Adrenal gland (tissue), 12 donors: ENCODE measurements around the gene SMYD1. TPM values are rescaled to one million over a fixed set of nuclear protein-coding genes. Genes with fewer than 3 reads are reported as not detected.

Source experiments
- DNase-seq, 7 donors: peaks; one replicate each; pipeline ENCODE4 v3.0.0-alpha.2; 2019 to 2020
- H3K27ac ChIP-seq, 5 donors: fragments of 200-600 bp; sonication (generic) in 4 of 5; 1 replicate in 3 of 5; 2 replicates in 2 of 5; pipeline versions ENCODE4 v1.5.1 to v1.8.0; 2016 to 2020; ENCODE audit warnings: mild to moderate bottlenecking in 1 of 5
- H3K27me3 ChIP-seq: fragments of 200-600 bp; 2 replicates; pipeline ENCODE4 v1.8.0; 2021
- H3K36me3 ChIP-seq, 2 donors: fragments of 200-600 bp; replicated peaks in 1 of 2; 1 replicate in 1 of 2; 2 replicates in 1 of 2; pipeline versions ENCODE4 v1.5.1 to v1.8.0; 2018 to 2022
- H3K4me1 ChIP-seq, 2 donors: fragments of 200-600 bp; replicated peaks in 1 of 2; 1 replicate in 1 of 2; 2 replicates in 1 of 2; pipeline versions ENCODE4 v1.5.1 to v1.8.0; 2018 to 2021
- H3K4me3 ChIP-seq, 4 donors: fragments of 200-600 bp; sonication (generic) in 3 of 4; one replicate each; pipeline ENCODE4 v1.5.1; 2016 to 2018
- H3K9me3 ChIP-seq, 3 donors: fragments of 200-600 bp; sonication (generic) in 1 of 3; replicated peaks in 1 of 3; 1 replicate in 2 of 3; 2 replicates in 1 of 3; pipeline versions ENCODE4 v1.5.1 to v1.8.0; 2016 to 2021
- CTCF ChIP-seq, 6 experiments: fragments of 450-650 bp in 4 of 6; fragments of 200-600 bp in 2 of 6; sonication (generic) in 1 of 6; IDR thresholded peaks; 1 replicate in 5 of 6; 2 replicates in 1 of 6; pipeline versions ENCODE4 v1.5.1 to v1.8.0; 2016 to 2021; ENCODE audit warnings: antibody characterized with exemption in 6 of 6, mild to moderate bottlenecking in 2 of 6, moderate library complexity in 1 of 6
- POLR2A ChIP-seq, 2 donors: fragments of 450-650 bp; IDR thresholded peaks; one replicate each; pipeline ENCODE4 v1.6.1; 2017; ENCODE audit warnings: antibody characterized with exemption in 2 of 2, mild to moderate bottlenecking in 2 of 2, moderate library complexity in 1 of 2
- WGBS, 4 donors: extraction: QIAGEN DNeasy Blood & Tissue Kit in 2 of 4; methylation state at CpG; one replicate each; pipeline versions ENCODE4 v1.1.5 to v1.1.7; 2013 to 2017; 5-methylcytosine and 5-hydroxymethylcytosine counted together
- intact Hi-C, 2 donors: fragments of 100-400 bp; cut with DNase I; formaldehyde crosslinking; loops; one replicate each; pipeline versions ENCODE4 v1.14.1 to v1.15.0; 2022 to 2023
- polyA plus RNA-seq, 3 donors: library from polyadenylated mRNA; stranded (reverse); fragments of 200-250 nt in 2 of 3; fragments of 350-450 nt in 1 of 3; fragmentation: Illumina TruSeq in 1 of 3; extraction: RNeasy Lipid Tissue Mini Kit (QIAGEN cat#74804) in 1 of 3; gene quantifications; one replicate each; pipeline ENCODE4 v1.2.3, GENCODE V29; 2013 to 2014
- total RNA-seq, 9 donors: library from RNA; depleted of rRNA in 4 of 9; stranded (reverse); fragments of >200 nt in 4 of 9; fragments of 120-200 nt in 1 of 9; fragmentation: NEBNext Ultra II Directional in 1 of 9; extraction: Animal tissue kit (Norgen Biotek cat#: 25700) in 1 of 9; gene quantifications; one replicate each; pipeline versions ENCODE4 v1.1.0 to v1.2.4, GENCODE V29; 2013 to 2023
- donor health status: healthy with polysubstance abuse.
- donor health status: Bipolar disorder and iron deficiency.
- donor health status: DM: yes; HTN: yes; CAD: no.
- donor health status: DM: no; HTN: no; CAD: no.
- donor health status: DM: no; HTN: no; CAD: no.
- donor health status: DM: yes; HTN: yes; CAD: no.

Gene SMYD1
- total and polyA plus RNA-seq, 12 donors, result under 0.01 to 0.34 (median 0.07) TPM; not detected in 8

- DNase-seq, result no peak
- Histone ChIP-seq H3K27ac (no peak overlapping the region), H3K4me3 (no peak overlapping the region), H3K4me1 (no peaks in the 10 kb centered on the region), H3K27me3 (no peaks in the 10 kb centered on the region), H3K9me3 (peaks cover 0 to 11% (median 8%) of the 10 kb centered on the region in 3 donors), H3K36me3 (no peaks in the 10 kb centered on the region)
- TF ChIP-seq CTCF (IDR thresholded peaks at IDR 0.05) (no peak), POLR2A (IDR thresholded peaks at IDR 0.05) (no peak)
- intact Hi-C loops, result no loop called here
Observed at GRCh38 chr2:88148929-88149438, 81.4 kb downstream of the SMYD1 start.

GRCh38 chr2:88159481-88159880 is 91.9 kb downstream of the SMYD1 start:
- DNase-seq, result no peak
- no peaks in the 10 kb centered on the region for H3K36me3 ChIP-seq
- intact Hi-C loops, result no loop called here
- H3K4me3 ChIP-seq, result no peak overlapping the region
- no peaks in the 10 kb centered on the region for H3K9me3 ChIP-seq
- WGBS, 4 donors, result 40 to 75% (median 72%) methylated on average over 2 to 3 of the region's 3 CpGs
- H3K4me1 ChIP-seq, result no peaks in the 10 kb centered on the region
- no peak overlapping the region for H3K27ac ChIP-seq
- no peak for TF ChIP-seq CTCF (IDR thresholded peaks at IDR 0.05)
- no peak for TF ChIP-seq POLR2A (IDR thresholded peaks at IDR 0.05)
- no peaks in the 10 kb centered on the region for H3K27me3 ChIP-seq

GRCh38 chr2:88159955-88160415 is 92.4 kb downstream of the SMYD1 start:
- no peak overlapping the region for H3K27ac ChIP-seq
- H3K27me3 ChIP-seq, result no peaks in the 10 kb centered on the region
- intact Hi-C loops, result loop anchor here in 1 of 2 donors (5.0 kb wide), 1 partner anchor 103 kb away; the partner anchor contains the start of gene KRCC1
- TF ChIP-seq CTCF (IDR thresholded peaks at IDR 0.05), result peak; percentile 67 to 86 (median 75)
- no peak for TF ChIP-seq POLR2A (IDR thresholded peaks at IDR 0.05)
- H3K4me1 ChIP-seq, result no peaks in the 10 kb centered on the region
- no peak overlapping the region for H3K4me3 ChIP-seq
- WGBS, 4 donors, result 28 to 33% (median 31%) methylated on average over 3 to 5 of the region's 5 CpGs
- H3K36me3 ChIP-seq, result no peaks in the 10 kb centered on the region
- DNase-seq, result peak; percentile 25 to 80 (median 57)
- no peaks in the 10 kb centered on the region for H3K9me3 ChIP-seq

- no peak overlapping the region for H3K27ac ChIP-seq
- intact Hi-C loops, result loop anchor here in 1 of 2 donors (5.0 kb wide), 1 partner anchor 103 kb away; the partner anchor contains the start of gene KRCC1
- H3K4me3 ChIP-seq, result no peak overlapping the region
- DNase-seq, result no peak
- H3K4me1 ChIP-seq, result no peaks in the 10 kb centered on the region
- no peaks in the 10 kb centered on the region for H3K27me3 ChIP-seq
- H3K36me3 ChIP-seq, result no peaks in the 10 kb centered on the region
- no peaks in the 10 kb centered on the region for H3K9me3 ChIP-seq
- whole genome bisulfite sequencing, 4 donors, result 80 to 85% (median 83%) methylated on average over 7 of the region's 7 CpGs
- TF ChIP-seq POLR2A (IDR thresholded peaks at IDR 0.05) (no peak), CTCF (IDR thresholded peaks at IDR 0.05) (no peak)
Observed at GRCh38 chr2:88160517-88160916, 92.9 kb downstream of the SMYD1 start.
